IPS-18a (cell line): ENCODE data around the gene CPED1.
"Not testable (repeated sequence)": the region's sequence is repeated elsewhere in the genome, so short reads cannot be mapped to it uniquely, and the experiment has no call there.

Experiments
- H3K27ac ChIP-seq: one replicate; pipeline ENCODE4 v1.5.1; 2013; ENCODE audit warnings: low read length
- H3K27me3 ChIP-seq: one replicate; pipeline ENCODE4 v1.6.1; 2013; ENCODE audit warnings: mild to moderate bottlenecking, low read length; ENCODE audit not compliant: control insufficient read depth, insufficient read depth
- H3K36me3 ChIP-seq: one replicate; pipeline ENCODE4 v1.6.1; 2013; ENCODE audit warnings: low read depth, low read length; ENCODE audit not compliant: control insufficient read depth
- H3K4me1 ChIP-seq: one replicate; pipeline ENCODE4 v1.6.1; 2013; ENCODE audit warnings: low read depth, low read length; ENCODE audit not compliant: control insufficient read depth
- H3K4me3 ChIP-seq: one replicate; pipeline ENCODE4 v1.5.1; 2013; ENCODE audit warnings: low read length
- H3K9ac ChIP-seq: one replicate; pipeline ENCODE4 v1.6.1; 2013; ENCODE audit warnings: mild to moderate bottlenecking, low read length, moderate library complexity
- H3K9me3 ChIP-seq: one replicate; pipeline ENCODE4 v1.6.1; 2013; ENCODE audit warnings: low read depth, low read length; ENCODE audit not compliant: control insufficient read depth

CPED1 gene

GRCh38 chr7:121219026-121219425 lies 230.5 kb downstream of the CPED1 start:
- H3K4me1 ChIP-seq = no peaks in the 10 kb centered on the region

GRCh38 chr7:121221108-121221507 lies 232.6 kb downstream of the CPED1 start:
- H3K27ac ChIP-seq = not testable (repeated sequence)

More at GRCh38 chr7:121219026-121219425, 230.5 kb downstream of the CPED1 start:
- Histone ChIP-seq H3K27me3 (no peaks in the 10 kb centered on the region), H3K9ac (no peak overlapping the region), H3K9me3 (no peaks in the 10 kb centered on the region), H3K4me3 (no peak overlapping the region), H3K36me3 (no peaks in the 10 kb centered on the region), H3K27ac (no peak overlapping the region)

GRCh38 chr7:121228779-121229178 lies 240.3 kb downstream of the CPED1 start:
- Histone ChIP-seq H3K27ac (no peak overlapping the region), H3K9me3 (no peaks in the 10 kb centered on the region), H3K4me3 (no peak overlapping the region), H3K9ac (no peak overlapping the region), H3K27me3 (no peaks in the 10 kb centered on the region), H3K4me1 (no peaks in the 10 kb centered on the region), H3K36me3 (no peaks in the 10 kb centered on the region)

More at GRCh38 chr7:121221108-121221507, 232.6 kb downstream of the CPED1 start:
- H3K4me3 ChIP-seq, H3K27me3 ChIP-seq, H3K36me3 ChIP-seq, H3K9ac ChIP-seq, H3K4me1 ChIP-seq, H3K9me3 ChIP-seq: not testable (repeated sequence)

- Histone ChIP-seq H3K9ac (no peak overlapping the region), H3K4me3 (no peak overlapping the region), H3K9me3 (no peaks in the 10 kb centered on the region)
These were observed 246.7 kb downstream of the CPED1 start for GRCh38 chr7:121235201-121235600.

GRCh38 chr7:121237601-121238000 lies 249.1 kb downstream of the CPED1 start:
- Histone ChIP-seq H3K9me3 (no peaks in the 10 kb centered on the region), H3K27me3 (no peaks in the 10 kb centered on the region), H3K27ac (no peak overlapping the region), H3K36me3 (no peaks in the 10 kb centered on the region), H3K4me1 (no peaks in the 10 kb centered on the region), H3K9ac (no peak overlapping the region), H3K4me3 (no peak overlapping the region)

More at GRCh38 chr7:121235201-121235600, 246.7 kb downstream of the CPED1 start:
- Histone ChIP-seq H3K27me3 (no peaks in the 10 kb centered on the region), H3K36me3 (no peaks in the 10 kb centered on the region), H3K27ac (no peak overlapping the region), H3K4me1 (no peaks in the 10 kb centered on the region)

- Histone ChIP-seq H3K27me3 (no peaks in the 10 kb centered on the region), H3K27ac (no peak overlapping the region), H3K36me3 (no peaks in the 10 kb centered on the region), H3K9ac (no peak overlapping the region), H3K9me3 (no peaks in the 10 kb centered on the region), H3K4me3 (no peak overlapping the region), H3K4me1 (no peaks in the 10 kb centered on the region)
These were observed 255.8 kb downstream of the CPED1 start for GRCh38 chr7:121244120-121244870.

- H3K27ac ChIP-seq = not testable (repeated sequence)
These were observed 262.9 kb downstream of the CPED1 start for GRCh38 chr7:121251367-121251766.

GRCh38 chr7:121252523-121253235 lies 264.2 kb downstream of the CPED1 start:
- H3K36me3 ChIP-seq, H3K9me3 ChIP-seq, H3K9ac ChIP-seq, H3K4me3 ChIP-seq, H3K27me3 ChIP-seq, H3K4me1 ChIP-seq, H3K27ac ChIP-seq: not testable (repeated sequence)

More at GRCh38 chr7:121251367-121251766, 262.9 kb downstream of the CPED1 start:
- H3K9ac ChIP-seq, H3K36me3 ChIP-seq, H3K4me3 ChIP-seq, H3K27me3 ChIP-seq, H3K9me3 ChIP-seq, H3K4me1 ChIP-seq: not testable (repeated sequence)

- Histone ChIP-seq H3K4me3 (no peak overlapping the region), H3K27me3 (no peaks in the 10 kb centered on the region), H3K4me1 (peaks cover 10% of the 10 kb centered on the region), H3K9me3 (no peaks in the 10 kb centered on the region), H3K9ac (no peak overlapping the region), H3K36me3 (no peaks in the 10 kb centered on the region), H3K27ac (no peak overlapping the region)
These were observed 271.3 kb downstream of the CPED1 start for GRCh38 chr7:121259826-121260225.

- H3K27me3 ChIP-seq = no peaks in the 10 kb centered on the region
- H3K9me3 ChIP-seq = no peaks in the 10 kb centered on the region
- H3K9ac ChIP-seq = no peak overlapping the region
- H3K4me1 ChIP-seq = peaks cover 10% of the 10 kb centered on the region
- H3K4me3 ChIP-seq = no peak overlapping the region
- H3K36me3 ChIP-seq = no peaks in the 10 kb centered on the region
- H3K27ac ChIP-seq = no peak overlapping the region
These were observed 272.8 kb downstream of the CPED1 start for GRCh38 chr7:121261207-121261884.

GRCh38 chr7:121262221-121262620 lies 273.7 kb downstream of the CPED1 start:
- no peak overlapping the region for H3K27ac ChIP-seq

More at GRCh38 chr7:121262221-121262620, 273.7 kb downstream of the CPED1 start:
- H3K4me1 ChIP-seq = peaks cover 10% of the 10 kb centered on the region
- no peaks in the 10 kb centered on the region for H3K36me3 ChIP-seq
- no peaks in the 10 kb centered on the region for H3K9me3 ChIP-seq
- H3K9ac ChIP-seq = no peak overlapping the region
- H3K27me3 ChIP-seq = no peaks in the 10 kb centered on the region
- no peak overlapping the region for H3K4me3 ChIP-seq
